NT2/D1 (cell line): ENCODE results near the gene LARGE1.

Experiments used
- SUZ12 ChIP-seq: IDR thresholded peaks from 2 replicates; pipeline ENCODE4 v1.6.1; 2011; ENCODE audit not compliant: insufficient read length, insufficient read depth; ENCODE audit errors: extremely low read depth
- YY1 ChIP-seq: IDR thresholded peaks from 2 replicates; pipeline ENCODE4 v1.6.1; 2011; ENCODE audit not compliant: insufficient read length, insufficient read depth
- ZNF274 ChIP-seq: IDR thresholded peaks from 2 replicates; pipeline ENCODE4 v1.6.1; 2011; ENCODE audit warnings: mild to moderate bottlenecking, low read depth, low read length

DNA sequence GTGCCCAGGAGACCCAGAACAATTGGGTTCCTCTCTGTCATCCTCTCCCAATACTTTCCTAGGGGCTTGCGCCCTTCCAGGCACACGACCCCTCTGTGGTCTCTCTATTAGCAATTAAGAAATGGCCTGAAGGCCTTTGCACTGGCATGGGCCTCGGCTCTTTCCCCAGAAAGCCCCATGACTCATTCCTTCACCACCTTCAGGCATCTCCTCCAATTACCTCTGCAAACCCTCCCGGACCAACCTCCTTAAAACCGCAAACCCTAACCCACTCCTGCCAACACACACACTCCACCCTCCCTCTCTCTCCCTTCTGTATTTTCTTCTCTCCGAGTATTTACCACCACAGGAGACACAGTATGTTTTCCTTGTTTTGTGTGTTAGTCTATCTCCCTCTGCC, 36.7 kb downstream of the LARGE1 start:
- TF ChIP-seq YY1 (no peak), ZNF274 (no peak), SUZ12 (no peak)
